GM12878 (cell line): ENCODE measurements around the gene CLSTN2. TPM values are rescaled to one million over a fixed set of nuclear protein-coding genes. Genes with fewer than 3 reads are reported as not detected.
A peak's percentile ranks its signal among the peaks of the same experiment; 100 is the strongest.

Experiments
- ATAC-seq: fragments of 200-7000 bp; cut with Tn5 transposase; 3 replicates; pipeline ENCODE4 v1.9.1; 2020; ENCODE audit warnings: mild to moderate bottlenecking, moderate library complexity
- BruUV-seq: library from RNA; stranded (reverse); fragments of 400-500 nt; replicated peaks from 2 replicates; lab custom pipeline; 2021; lab: Mats Ljungman, UMichigan
- CTCF ChIA-PET: fragments of 300-600 bp; sonication (Branson Sonifier 250); formaldehyde crosslinking; extraction: SDS; loops from one replicate; lab custom pipeline; 2021; ENCODE audit warnings: inconsistent platforms; lab: Yijun Ruan, JAX
- POLR2A ChIA-PET: fragments of 350-600 bp; formaldehyde crosslinking; extraction: SDS; loops from one replicate; lab custom pipeline; 2021; ENCODE audit warnings: inconsistent platforms; lab: Charles Lee
- RAD21 ChIA-PET: fragments of 300-600 bp; sonication (Branson Sonifier 250); formaldehyde crosslinking; loops from one replicate; lab custom pipeline; 2023; ENCODE audit warnings: antibody characterized with exemption; ENCODE audit not compliant: unreplicated experiment; lab: Charles Lee
- SMC1A ChIA-PET: fragments of 300-600 bp; sonication (Branson Sonifier 250); formaldehyde crosslinking; loops from one replicate; lab custom pipeline; 2023; ENCODE audit not compliant: unreplicated experiment, uncharacterized antibody; lab: Charles Lee
- DNase-seq: peaks from one replicate; pipeline ENCODE4 v3.0.0-alpha.2; 2011; ENCODE audit warnings: low read depth, low spot score
- FAIRE-seq: peaks from 3 replicates; lab custom pipeline; 2011; peaks lifted over from hg19 to GRCh38; lab: Jason Lieb, UNC
- H2AFZ ChIP-seq: 2 replicates; pipeline ENCODE4 v1.6.0; 2011; ENCODE audit warnings: low read depth, low read length, control low read depth; ENCODE audit not compliant: control insufficient read depth
- H3K27ac ChIP-seq: 2 replicates; pipeline ENCODE4 v1.5.1; 2011; ENCODE audit warnings: control low read depth; ENCODE audit not compliant: control insufficient read depth, insufficient read depth
- H3K27me3 ChIP-seq, 2 experiments: replicated peaks in 1 of 2; 2 replicates each; pipeline versions ENCODE4 v1.6.0 to v1.6.1; 2011; ENCODE audit warnings: low read length in 1 of 2; ENCODE audit not compliant: control insufficient read depth in 2 of 2, insufficient read depth in 2 of 2
- H3K36me3 ChIP-seq, 2 experiments: 2 replicates each; pipeline ENCODE4 v1.5.1; 2011; ENCODE audit warnings: low read length in 1 of 2; ENCODE audit not compliant: control insufficient read depth in 2 of 2, insufficient read depth in 2 of 2
- H3K4me1 ChIP-seq: 2 replicates; pipeline ENCODE4 v1.6.1; 2011; ENCODE audit warnings: mild to moderate bottlenecking, low read length, moderate library complexity, mixed read lengths; ENCODE audit not compliant: control insufficient read depth, insufficient read depth
- H3K4me2 ChIP-seq: 2 replicates; pipeline ENCODE4 v1.6.0; 2011; ENCODE audit warnings: control low read depth; ENCODE audit not compliant: control insufficient read depth, insufficient read depth
- H3K4me3 ChIP-seq: fragments of 200-600 bp; sonication (generic); 2 replicates; pipeline ENCODE4 v1.5.1; 2016
- H3K79me2 ChIP-seq: 2 replicates; pipeline ENCODE4 v1.6.0; 2011; ENCODE audit warnings: low read length; ENCODE audit not compliant: control insufficient read depth, insufficient read depth
- H3K9ac ChIP-seq: 2 replicates; pipeline ENCODE4 v1.8.0; 2011; ENCODE audit warnings: low read length, control low read depth, mixed read lengths; ENCODE audit not compliant: control insufficient read depth, insufficient read depth
- H3K9me3 ChIP-seq: replicated peaks from 3 replicates; pipeline ENCODE4 v1.5.1; 2011; ENCODE audit warnings: mild to moderate bottlenecking, low read length; ENCODE audit not compliant: control insufficient read depth, insufficient read depth
- H4K20me1 ChIP-seq: 2 replicates; pipeline ENCODE4 v1.6.0; 2011; ENCODE audit not compliant: control insufficient read depth, insufficient read depth
- EZH2 ChIP-seq: IDR thresholded peaks from 2 replicates; pipeline ENCODE4 v1.6.1; 2012; ENCODE audit warnings: low read depth, mild to moderate bottlenecking, control low read depth, inconsistent platforms, low read length, borderline replicate concordance; ENCODE audit not compliant: control insufficient read depth
- FOXM1 ChIP-seq: IDR thresholded peaks from 2 replicates; pipeline ENCODE4 v1.6.1; 2012; ENCODE audit warnings: low read depth, mild to moderate bottlenecking, inconsistent platforms, low read length, moderate library complexity
- HDAC6 ChIP-seq: fragments of 200-600 bp; sonication (generic); IDR thresholded peaks from one replicate; pipeline ENCODE4 v1.8.0; 2017; ENCODE audit warnings: antibody characterized with exemption; ENCODE audit not compliant: unreplicated experiment
- MTA2 ChIP-seq: fragments of 450-650 bp; IDR thresholded peaks from 2 replicates; pipeline ENCODE4 v1.6.1; 2016; ENCODE audit warnings: low read depth, mild to moderate bottlenecking, moderate library complexity
- MYC ChIP-seq: IDR thresholded peaks from 2 replicates; pipeline ENCODE4 v1.6.1; 2011; ENCODE audit warnings: mild to moderate bottlenecking, low read length, moderate library complexity, inconsistent platforms; ENCODE audit not compliant: insufficient read depth, insufficient replicate concordance, insufficient read length, severe bottlenecking
- NFIC ChIP-seq: IDR thresholded peaks from 2 replicates; pipeline ENCODE4 v1.6.1; 2012; ENCODE audit warnings: low read depth, mild to moderate bottlenecking, inconsistent platforms, low read length, moderate library complexity
- PBX3 ChIP-seq: IDR thresholded peaks from 2 replicates; pipeline ENCODE4 v1.6.1; 2011; ENCODE audit warnings: mild to moderate bottlenecking, low read depth, low read length, moderate library complexity; ENCODE audit not compliant: insufficient replicate concordance
- POLR2AphosphoS2 ChIP-seq: IDR thresholded peaks from 2 replicates; pipeline ENCODE4 v1.6.1; 2011; ENCODE audit warnings: low read depth, mild to moderate bottlenecking, low read length, improper control_type of control experiment, moderate library complexity
- RBBP5 ChIP-seq: fragments of 200-600 bp; sonication (generic); conservative IDR thresholded peaks from 2 replicates; pipeline ENCODE4 v1.6.1; 2016
- RCOR1 ChIP-seq: conservative IDR thresholded peaks from 2 replicates; pipeline ENCODE4 v1.6.1; 2012; ENCODE audit warnings: low read depth, low read length, improper control_type of control experiment
- RELB ChIP-seq: fragments of 450-650 bp; IDR thresholded peaks from 2 replicates; pipeline ENCODE4 v1.6.1; 2017; ENCODE audit warnings: low read depth, mild to moderate bottlenecking, moderate library complexity
- SMC3 ChIP-seq: IDR thresholded peaks from 2 replicates; pipeline ENCODE4 v1.6.1; 2011; ENCODE audit warnings: low read length, improper control_type of control experiment, borderline replicate concordance
- TARDBP ChIP-seq: IDR thresholded peaks from 2 replicates; pipeline ENCODE4 v1.6.1; 2016; ENCODE audit warnings: borderline replicate concordance
- USF1 ChIP-seq: IDR thresholded peaks from 2 replicates; pipeline ENCODE4 v1.6.1; 2011; ENCODE audit warnings: borderline replicate concordance, low read depth, mild to moderate bottlenecking, moderate library complexity, mixed read lengths, low read length; ENCODE audit not compliant: insufficient read depth; ENCODE audit errors: extremely low read length
- ZNF207 ChIP-seq: fragments of 450-650 bp; IDR thresholded peaks from 2 replicates; pipeline ENCODE4 v1.6.1; 2014; ENCODE audit warnings: antibody characterized with exemption, mild to moderate bottlenecking, borderline replicate concordance
- WGBS: methylation state at CpG from one replicate; pipeline ENCODE4 v1.1.6; 2016; ENCODE audit warnings: low lambda C conversion rate; ENCODE audit not compliant: insufficient replicate concordance, insufficient coverage; ENCODE audit errors: missing lambda C conversion rate; 5-methylcytosine and 5-hydroxymethylcytosine counted together
- in situ Hi-C: fragments of 300-500 bp; cut with MboI; formaldehyde crosslinking; loops from 9 replicates; pipeline ENCODE4 v1.14.3; 2018; ENCODE audit warnings: mixed read lengths
- intact Hi-C: fragments of 100-400 bp; cut with micrococcal nuclease; formaldehyde crosslinking; loops from one replicate; pipeline ENCODE4 v1.14.2; 2022; ENCODE audit not compliant: unreplicated experiment
- polyA plus RNA-seq, 11 experiments: library from polyadenylated mRNA; depleted of rRNA in 4 of 11; unstranded in 6 of 11; stranded (reverse) in 5 of 11; fragments of >200 nt; fragmentation: Nextera tagmentation in 4 of 11; fragmentation: Illumina TruSeq in 1 of 11; extraction: Ambion mirVana in 4 of 11; extraction: Trizol in 1 of 11; gene quantifications; 1 replicate in 1 of 11; 2 replicates in 10 of 11; pipeline versions ENCODE4 v1.2.1 to v1.2.3, GENCODE V29; 2011 to 2016; ENCODE audit warnings: inconsistent platforms in 2 of 11, missing spikeins in 2 of 11, low read depth in 1 of 11
- total RNA-seq, 4 experiments: library from RNA; depleted of rRNA in 3 of 4; stranded (reverse); fragments of >200 nt in 3 of 4; fragmentation: Illumina TruSeq in 1 of 4; extraction: Trizol in 1 of 4; gene quantifications; 2 replicates each; pipeline versions ENCODE4 v1.2.1 to v1.2.3, GENCODE V29; 2013 to 2021

Gene CLSTN2
- total and polyA plus RNA-seq, 10 of the 15 experiments (the other 5 are each of a cell fraction or from before 2014, with no cell fraction given): under 0.01 to 0.10 (median under 0.01) TPM; not detected in 5

GRCh38 chr3:140180603-140181002 is 245.6 kb downstream of the CLSTN2 start:
- no TSS peak for BruUV-seq

GRCh38 chr3:140185375-140185774 is 250.4 kb downstream of the CLSTN2 start:
- Histone ChIP-seq H3K27ac (no peak overlapping the region), H3K27me3 (no peaks in the 10 kb centered on the region), H3K9me3 (no peaks in the 10 kb centered on the region), H2AFZ (no peak overlapping the region), H3K4me1 (no peaks in the 10 kb centered on the region), H3K36me3 (no peaks in the 10 kb centered on the region), H3K4me2 (no peak overlapping the region), H3K9ac (no peak overlapping the region), H4K20me1 (no peaks in the 10 kb centered on the region), H3K79me2 (no peaks in the 10 kb centered on the region), H3K4me3 (no peak overlapping the region)
- intact Hi-C loops: no loop called here
- ChIA-PET RAD21 (no interaction called here), SMC1A (interaction anchor here (1.0 kb wide), 1 partner anchor 9 kb away, joined by 4 read pairs; no protein-coding TSS in a partner anchor), CTCF (interaction anchor here (0.6 to 1.5 kb wide), 4 partner anchors 9 to 1046 kb away, joined by 3 to 4 read pairs (median 4); partner anchors contain the start of gene PXYLP1), POLR2A (interaction anchor here (0.6 kb wide), 1 partner anchor 11 kb away, joined by 6 read pairs; no protein-coding TSS in a partner anchor)
- DNase-seq: no peak
- ATAC-seq: no peak
- 60% methylated on average over 4 of the region's 4 CpGs for WGBS
- FAIRE-seq: no peak
- in situ Hi-C loops: no loop called here
- BruUV-seq: no TSS peak
- TF ChIP-seq RCOR1 (no peak), SMC3 (no peak), POLR2AphosphoS2 (no peak), MTA2 (no peak), ZNF207 (no peak), RELB (no peak), NFIC (no peak), USF1 (no peak), PBX3 (no peak), HDAC6 (no peak), RBBP5 (no peak)

More at GRCh38 chr3:140180603-140181002, 245.6 kb downstream of the CLSTN2 start:
- no peak overlapping the region for H3K27ac ChIP-seq
- ChIA-PET POLR2A (no interaction called here), SMC1A (interaction anchor here (0.6 to 2.6 kb wide), 5 partner anchors 9 to 36 kb away, joined by 3 to 17 read pairs (median 4); no protein-coding TSS in a partner anchor), RAD21 (interaction anchor here (1.8 kb wide), 1 partner anchor 10 kb away, joined by 6 read pairs; no protein-coding TSS in a partner anchor), CTCF (interaction anchor here (1.3 to 2.3 kb wide), 4 partner anchors 10 to 53 kb away, joined by 3 to 8 read pairs (median 8); no protein-coding TSS in a partner anchor)
- H3K4me1 ChIP-seq: no peaks in the 10 kb centered on the region; the same call in 1 of the 2 replicates
- DNase-seq (no peak), ATAC-seq (peak; percentile 13; the same call in 1 of the 3 replicates), FAIRE-seq (no peak)
- no peak overlapping the region for H3K4me3 ChIP-seq
- H3K27me3 ChIP-seq: no peaks in the 10 kb centered on the region
- no peaks in the 10 kb centered on the region for H3K79me2 ChIP-seq
- H3K9me3 ChIP-seq: no peaks in the 10 kb centered on the region
- no peaks in the 10 kb centered on the region for H3K36me3 ChIP-seq
- no peak overlapping the region for H3K9ac ChIP-seq
- in situ Hi-C loops: no loop called here
- WGBS: 0% methylated on average over 1 of the region's 1 CpG
- intact Hi-C loops: no loop called here
- TF ChIP-seq EZH2: no peak
- TF ChIP-seq FOXM1: no peak
- TF ChIP-seq TARDBP: no peak
- no peak for TF ChIP-seq MYC
- H4K20me1 ChIP-seq: no peaks in the 10 kb centered on the region
- peak overlapping the region; percentile 1; the same call in 1 of the 2 replicates for H2AFZ ChIP-seq
- H3K4me2 ChIP-seq: no peak overlapping the region
